ENCODE measurements around the gene MAPK6.
"Not testable (repeated sequence)": the region's sequence is repeated elsewhere in the genome, so short reads cannot be mapped to it uniquely, and the experiment has no call there.

MAPK6 gene

GRCh38 chr15:52011711-52012144 is 7.3 kb upstream of the MAPK6 start:
- no peak for DNase-seq

- DNase-seq, result no peak
These were observed 6.8 kb upstream of the MAPK6 start for GRCh38 chr15:52012210-52012609.

GRCh38 chr15:52013151-52013791 is 5.7 kb upstream of the MAPK6 start:
- DNase-seq, result no peak

DNA sequence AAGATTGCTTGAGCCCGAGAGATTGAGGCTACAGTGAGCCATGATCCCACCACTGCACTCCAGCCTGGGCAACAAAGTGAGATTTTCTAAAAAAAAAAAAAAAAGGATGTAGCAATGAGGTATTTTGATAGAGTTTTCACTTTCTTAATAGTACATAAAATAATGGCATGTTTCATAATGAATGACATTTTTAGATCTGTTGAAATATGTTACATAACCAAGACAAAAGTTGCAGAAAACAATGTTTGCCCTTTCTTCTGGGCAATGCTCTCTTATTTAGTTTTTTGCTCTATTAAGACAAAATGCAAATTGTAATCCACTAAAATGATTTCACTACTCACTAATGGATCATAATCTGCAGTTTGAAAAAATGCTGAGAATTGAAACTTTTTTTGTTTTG is 4.4 kb upstream of the MAPK6 start:
- DNase-seq, result no peak

- no peak for DNase-seq
These were observed 2.7 kb upstream of the MAPK6 start for GRCh38 chr15:52016316-52016715.

GRCh38 chr15:52018244-52018643 is 775 bp upstream of the MAPK6 start:
- DNase-seq, result no peak

DNA sequence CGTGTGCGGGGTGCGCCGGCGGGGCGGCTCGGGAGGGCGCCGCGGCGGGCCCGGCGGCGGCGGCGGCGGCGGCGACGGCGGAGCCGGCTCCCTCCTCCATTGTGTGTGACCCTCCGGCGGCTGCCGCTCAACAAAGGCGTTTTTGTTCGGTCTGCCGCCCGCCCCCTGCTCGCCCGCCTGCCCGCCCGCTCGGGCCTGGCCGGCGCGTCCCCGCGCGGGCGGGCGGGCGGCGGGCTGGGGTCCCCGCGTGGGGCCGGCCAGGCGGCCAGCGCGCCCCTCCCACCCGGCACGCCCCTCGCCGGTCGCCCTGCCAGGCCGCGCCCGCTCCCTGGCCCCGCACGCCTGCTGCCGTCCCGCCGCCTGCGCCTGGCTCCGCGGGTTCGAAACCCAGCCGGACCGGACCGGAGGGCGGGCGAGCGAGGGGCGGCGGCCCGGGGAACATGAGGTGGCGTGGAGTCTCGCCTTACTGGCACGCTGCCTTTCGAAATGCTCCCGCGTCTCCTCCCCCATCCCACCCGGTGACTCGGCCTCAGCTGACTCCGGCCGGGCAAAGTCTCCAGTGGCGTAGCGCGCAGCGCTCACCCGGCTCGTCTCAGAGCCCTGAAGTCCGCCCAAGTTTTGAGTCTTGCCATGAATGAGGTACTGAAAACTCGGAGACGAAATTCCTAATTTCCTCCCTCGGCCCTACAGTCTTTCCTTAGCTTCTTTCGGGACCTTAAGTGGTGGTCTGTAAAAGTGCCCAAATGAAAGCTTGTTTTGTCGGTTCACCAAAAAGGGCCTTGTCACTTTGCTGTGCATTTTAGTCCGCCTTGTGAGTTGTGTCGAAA is 588 bp downstream of the MAPK6 start:
- peak; percentile 49 for DNase-seq

DNA sequence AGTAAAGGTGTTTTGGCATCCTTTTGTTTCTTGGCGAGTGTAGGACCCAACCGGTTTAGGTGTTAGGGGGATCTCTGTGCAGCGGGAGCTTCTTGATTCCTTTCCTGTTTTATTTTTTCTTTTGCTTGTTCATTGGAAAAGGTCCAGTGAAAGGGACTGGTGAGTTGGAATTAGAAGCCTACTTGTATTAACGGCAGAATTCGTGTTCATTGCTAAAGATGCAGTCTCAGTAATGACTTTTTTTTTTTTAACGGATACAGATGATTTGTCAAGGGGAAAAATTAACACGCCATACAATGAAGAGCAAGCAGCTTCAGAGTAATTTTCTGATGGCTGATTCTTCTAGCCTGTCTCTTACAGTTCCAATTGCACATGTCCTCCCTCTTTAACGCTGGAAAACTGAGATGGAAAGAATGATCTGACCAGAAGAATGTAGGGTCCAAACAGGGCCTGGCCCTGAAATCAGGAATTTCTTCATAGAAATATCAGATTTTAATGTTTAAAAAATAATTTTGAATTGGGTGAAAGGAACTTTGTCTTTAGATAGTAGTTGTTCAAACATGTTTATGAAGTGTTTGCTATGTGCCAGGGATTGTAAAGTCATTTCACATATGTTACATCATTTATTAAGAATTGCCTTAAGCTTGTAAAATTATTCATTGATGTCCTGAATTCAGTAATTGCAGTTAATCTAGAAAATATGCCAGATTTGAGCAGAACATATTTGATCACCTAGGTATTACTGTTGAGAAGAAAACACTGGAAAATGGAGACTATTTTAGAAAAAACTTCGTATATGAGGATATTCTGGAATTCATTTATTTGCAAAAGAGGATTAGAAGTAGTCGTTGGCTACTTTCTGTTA is 1.4 kb downstream of the MAPK6 start:
- no peak for DNase-seq

DNA sequence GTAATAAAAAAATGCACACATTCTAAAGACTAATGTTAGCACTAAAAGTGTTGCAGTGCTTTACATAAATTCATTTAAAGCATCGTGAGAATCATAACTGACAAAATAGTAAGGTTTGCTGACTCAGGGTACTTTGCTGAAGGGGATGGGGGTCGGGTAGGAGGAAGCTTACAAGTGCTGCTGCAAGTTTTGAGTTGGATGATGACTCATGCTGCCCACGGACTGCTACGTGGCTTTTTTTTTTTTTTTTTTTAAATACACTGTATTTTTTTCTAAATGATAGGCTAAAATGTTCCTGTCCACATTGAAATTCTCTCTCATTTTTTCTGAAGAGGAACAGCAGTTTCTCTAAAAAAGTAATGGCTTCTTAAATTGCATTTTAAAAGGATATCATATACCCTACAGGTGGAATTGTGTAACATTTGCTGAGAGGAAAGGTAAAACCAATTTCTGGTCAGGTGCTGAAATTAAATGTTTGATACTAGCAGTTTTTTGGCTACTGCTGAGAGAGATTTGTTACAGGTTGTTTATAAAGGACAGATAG is 2.2 kb downstream of the MAPK6 start:
- DNase-seq, result peak; percentile 90

- DNase-seq, result no peak
These were observed 3.0 kb downstream of the MAPK6 start for GRCh38 chr15:52021892-52022540.

- no peak for DNase-seq
These were observed 4.3 kb downstream of the MAPK6 start for GRCh38 chr15:52023169-52023922.

DNA sequence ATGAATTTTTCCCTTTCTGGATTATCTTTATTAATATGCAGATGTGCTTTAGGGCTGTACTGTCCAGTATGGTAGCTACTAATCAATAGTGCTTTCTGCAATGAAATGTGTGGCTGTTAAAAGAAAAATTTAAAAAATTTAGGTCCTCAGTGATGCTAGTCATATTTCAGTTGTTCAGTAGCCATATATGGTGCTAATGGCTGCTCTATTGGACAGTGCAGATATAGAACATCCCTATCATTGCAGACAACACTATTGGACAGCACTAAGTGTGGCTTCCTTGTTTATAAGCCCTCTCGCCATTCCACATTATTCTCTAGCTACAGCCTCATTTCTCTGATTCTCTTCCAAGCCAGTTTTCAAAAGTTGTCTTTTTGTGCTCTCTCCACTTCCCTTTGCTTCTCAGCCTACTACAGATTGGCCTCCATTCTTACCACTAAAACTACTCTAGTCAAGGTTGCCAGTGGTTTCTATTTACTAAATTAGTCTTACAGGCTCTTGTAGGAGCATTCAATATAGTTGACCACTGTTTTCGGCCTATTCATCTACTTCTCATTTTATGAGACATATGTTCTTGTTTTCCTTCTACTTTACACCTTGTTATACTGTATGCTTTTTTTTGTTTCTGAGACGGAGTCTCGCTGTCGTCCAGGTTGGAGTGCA is 9.5 kb downstream of the MAPK6 start:
- DNase-seq, result no peak

GRCh38 chr15:52030010-52030409 is 11.0 kb downstream of the MAPK6 start:
- no peak for DNase-seq

DNA sequence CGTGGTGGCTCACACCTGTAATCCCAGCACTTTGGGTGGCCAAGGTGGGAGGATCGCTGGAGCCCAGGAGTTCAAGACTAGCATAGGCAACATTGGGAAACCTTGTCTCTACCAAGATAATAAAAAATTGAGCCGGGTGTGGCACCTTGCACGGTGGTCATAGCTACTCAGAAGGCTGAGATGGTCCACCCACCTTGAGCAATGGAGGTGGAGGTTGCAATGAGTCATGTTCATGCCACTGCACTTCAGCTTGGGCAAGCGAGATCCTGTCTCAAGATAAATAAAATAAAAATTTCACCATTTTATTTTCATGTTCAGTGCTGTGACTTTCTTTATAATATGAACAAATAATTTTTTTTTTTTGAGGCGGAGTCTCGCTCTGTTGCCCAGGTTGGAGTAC is 12.5 kb downstream of the MAPK6 start:
- DNase-seq, result peak; percentile 10

- DNase-seq, result no peak
These were observed 19.0 kb downstream of the MAPK6 start for GRCh38 chr15:52037889-52038505.

DNA sequence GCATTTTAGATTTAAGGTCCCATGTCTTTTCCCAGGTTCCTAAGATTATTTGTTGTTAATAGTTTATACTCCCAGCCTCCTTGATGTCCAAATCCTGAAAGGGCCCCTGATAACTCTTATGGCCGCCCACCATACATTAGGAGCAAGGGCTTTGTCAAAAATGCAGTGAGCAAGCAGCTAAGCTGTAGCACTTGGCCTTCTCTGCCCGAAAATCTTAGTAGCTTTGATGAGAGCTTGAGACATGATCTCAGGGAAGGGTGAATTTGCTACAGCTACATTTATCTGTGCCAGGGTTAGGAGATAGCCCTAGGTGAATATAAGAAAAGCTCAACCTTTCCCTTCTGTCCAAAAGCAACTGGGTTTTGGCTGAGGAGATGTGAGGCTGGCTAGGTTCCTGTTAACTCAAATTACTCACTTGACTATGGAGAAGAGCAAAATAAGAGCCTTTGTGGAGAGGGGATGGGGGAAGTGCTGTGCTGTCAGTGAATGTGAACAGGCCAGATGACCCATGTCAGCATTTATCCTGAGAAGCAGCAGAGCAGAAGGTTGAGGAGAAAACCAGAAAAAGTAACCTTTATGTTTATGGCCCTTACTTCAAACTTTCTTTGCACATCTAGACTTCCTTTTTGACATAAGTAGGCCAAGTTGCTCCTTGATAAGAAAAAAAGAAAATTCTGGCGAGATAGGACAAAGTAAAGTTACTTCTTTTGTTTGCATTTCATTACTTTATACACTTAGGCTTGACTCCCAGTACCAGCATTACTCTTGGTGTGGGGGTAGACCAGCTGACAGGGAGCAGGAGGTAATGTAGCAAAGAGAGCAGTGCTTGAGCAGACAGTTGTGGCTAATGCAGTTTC is 21.1 kb downstream of the MAPK6 start:
- no peak for DNase-seq

DNA sequence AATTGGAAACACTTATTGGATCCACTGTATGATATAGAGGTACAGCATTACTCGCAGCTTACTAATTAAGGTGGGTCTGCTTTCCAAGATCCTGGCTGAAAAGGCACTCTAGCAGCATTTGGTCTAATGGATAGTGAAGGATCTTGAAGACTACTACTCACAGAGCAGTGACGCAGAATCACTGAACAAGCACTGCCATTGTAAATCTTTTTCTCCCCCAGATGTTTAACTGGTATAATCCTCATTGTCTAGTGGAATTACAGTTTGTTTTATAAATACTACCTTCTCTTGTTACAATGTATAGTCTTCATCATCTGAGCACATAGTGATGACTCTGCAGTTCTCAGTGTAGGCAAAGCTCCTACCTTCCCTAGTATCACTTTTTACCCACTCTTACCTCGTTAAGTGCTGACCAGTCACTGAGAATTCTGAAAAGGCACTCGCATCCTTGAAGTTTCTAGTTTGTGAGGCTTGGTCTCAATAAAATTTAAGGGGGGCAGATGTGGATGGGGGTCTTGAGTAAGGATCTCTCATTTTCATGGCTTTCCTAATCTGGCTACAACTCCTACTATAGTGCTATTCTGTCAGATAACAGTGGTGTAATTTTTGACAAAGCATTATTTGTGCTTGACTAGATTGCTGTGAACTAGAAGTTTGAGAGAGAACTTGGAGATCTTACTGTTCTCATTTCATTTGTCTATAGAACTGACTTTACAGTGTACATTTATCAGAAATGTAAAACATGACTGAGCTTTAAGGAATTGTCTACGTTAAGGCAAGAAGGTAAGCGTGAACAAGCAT is 23.2 kb downstream of the MAPK6 start:
- DNase-seq, result no peak

DNA sequence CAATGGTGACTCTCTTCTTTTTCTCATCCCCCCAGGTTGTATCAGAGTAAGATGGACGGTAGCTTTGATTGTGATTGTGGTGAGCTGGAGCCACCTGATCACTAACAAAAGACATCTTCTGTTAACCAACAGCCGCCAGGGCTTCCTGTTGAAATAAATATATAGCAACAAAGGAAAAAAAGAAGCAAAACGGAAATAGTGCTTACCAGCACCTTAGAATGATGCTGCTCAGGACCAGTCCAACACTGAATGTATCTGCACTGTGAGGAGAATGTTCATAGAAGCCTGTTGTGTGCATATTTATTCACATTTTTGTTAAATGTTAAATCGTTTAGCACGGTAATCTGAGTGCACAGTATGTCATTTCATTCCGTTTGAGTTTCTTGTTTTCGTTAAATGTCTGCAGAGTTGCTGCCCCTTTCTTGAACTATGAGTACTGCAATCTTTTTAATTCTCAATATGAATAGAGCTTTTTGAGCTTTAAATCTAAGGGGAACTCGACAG is 26.8 kb downstream of the MAPK6 start:
- peak; percentile 72 for DNase-seq

DNA sequence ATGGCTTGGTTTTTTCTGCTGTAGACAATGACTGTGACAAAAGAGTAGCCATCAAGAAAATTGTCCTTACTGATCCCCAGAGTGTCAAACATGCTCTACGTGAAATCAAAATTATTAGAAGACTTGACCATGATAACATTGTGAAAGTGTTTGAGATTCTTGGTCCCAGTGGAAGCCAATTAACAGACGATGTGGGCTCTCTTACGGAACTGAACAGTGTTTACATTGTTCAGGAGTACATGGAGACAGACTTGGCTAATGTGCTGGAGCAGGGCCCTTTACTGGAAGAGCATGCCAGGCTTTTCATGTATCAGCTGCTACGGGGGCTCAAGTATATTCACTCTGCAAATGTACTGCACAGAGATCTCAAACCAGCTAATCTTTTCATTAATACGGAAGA is 27.5 kb downstream of the MAPK6 start:
- not testable (repeated sequence) for DNase-seq
